HT1080 (cell line): Measurements from ENCODE around the gene CCDC200. TPM values are rescaled to one million over a fixed set of nuclear protein-coding genes. Genes with fewer than 3 reads are reported as not detected.
"Not testable (repeated sequence)": the region's sequence is repeated elsewhere in the genome, so short reads cannot be mapped to it uniquely, and the experiment has no call there.

ENCODE experiments used
- DNase-seq: peaks from one replicate; pipeline ENCODE4 v3.0.0-alpha.2; 2015; ENCODE audit warnings: low read depth
- polyA plus RNA-seq, 2 experiments: library from polyadenylated mRNA; depleted of rRNA; stranded (reverse); fragments of >200 nt; gene quantifications; 2 replicates each; pipeline ENCODE4 v1.2.3, GENCODE V29; 2015
- total RNA-seq: library from RNA; depleted of rRNA; stranded (reverse); fragments of >200 nt; shearing (Covaris generic); gene quantifications from 2 replicates; pipeline ENCODE4 v1.2.3, GENCODE V29; 2014; rRNA removed

CCDC200 gene
- total RNA-seq, result not detected in 2 replicates
- not detected in 2 replicates for polyA plus RNA-seq (2015; cell fraction: cytosol; rRNA removed)
- polyA plus RNA-seq (2015; cell fraction: nucleus; rRNA removed), result not detected in 2 replicates

DNA sequence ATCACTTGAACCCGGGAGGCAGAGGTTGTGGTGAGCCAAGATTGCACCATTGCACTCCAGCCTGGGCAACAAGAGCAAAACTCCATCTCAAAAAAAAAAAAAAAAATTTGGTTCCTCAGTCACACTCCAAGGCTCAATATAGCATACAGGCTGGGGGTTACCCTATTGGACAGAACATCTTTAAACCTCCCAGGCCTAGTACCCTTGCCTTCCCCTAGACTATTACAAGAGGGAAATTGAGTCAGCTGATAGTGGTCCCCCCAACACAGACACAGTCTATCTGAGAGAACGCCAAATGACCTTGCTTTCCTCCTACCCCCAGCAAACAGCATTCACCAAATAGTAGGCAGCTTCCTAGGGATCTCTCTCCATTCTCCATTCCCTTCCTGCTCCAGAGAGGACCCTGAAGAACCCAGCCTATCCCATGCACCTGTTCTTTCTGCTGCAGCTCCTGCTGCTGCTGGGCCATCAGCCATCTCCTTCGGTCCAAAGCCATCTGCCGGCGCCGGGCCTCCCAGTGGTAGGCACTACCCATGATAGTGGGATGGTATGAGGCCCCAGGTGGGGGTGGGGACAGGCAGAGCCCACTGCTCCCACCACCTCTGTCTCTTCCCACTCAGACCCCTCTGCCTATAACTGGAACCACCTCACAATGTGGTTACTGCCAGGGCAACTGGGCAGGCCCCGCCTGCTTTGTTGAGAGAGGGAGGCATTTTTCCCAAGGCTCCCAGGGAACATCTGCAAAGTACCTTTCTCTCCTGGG lies at the start of gene CCDC200:
Gene CCDC200, minus strand, starts transcription at position 604 of the 763 bp plus-strand sequence. Its CDS starts 69 bp downstream, at position 535.
- not testable (repeated sequence) for DNase-seq

DNA sequence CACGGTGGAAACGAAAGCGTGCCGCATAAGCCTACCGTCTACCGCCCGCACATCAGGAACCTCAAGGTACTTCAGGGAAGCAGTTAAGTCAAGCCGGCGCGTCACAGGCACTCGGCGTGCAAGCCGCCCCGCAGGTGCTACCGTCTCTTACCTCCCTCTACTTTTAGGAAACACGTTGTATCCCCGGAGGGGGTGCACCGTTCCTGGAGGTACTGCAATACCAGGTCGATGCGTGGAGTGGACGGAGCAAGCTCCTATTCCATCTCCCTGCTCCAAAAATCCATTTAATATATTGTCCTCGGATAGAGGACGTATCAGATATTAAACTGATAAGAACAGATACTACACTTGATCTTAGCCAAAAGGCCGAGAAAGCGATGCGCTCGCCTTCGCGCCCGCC lies 44.5 kb upstream of the CCDC200 start:
- not testable (repeated sequence) for DNase-seq

DNA sequence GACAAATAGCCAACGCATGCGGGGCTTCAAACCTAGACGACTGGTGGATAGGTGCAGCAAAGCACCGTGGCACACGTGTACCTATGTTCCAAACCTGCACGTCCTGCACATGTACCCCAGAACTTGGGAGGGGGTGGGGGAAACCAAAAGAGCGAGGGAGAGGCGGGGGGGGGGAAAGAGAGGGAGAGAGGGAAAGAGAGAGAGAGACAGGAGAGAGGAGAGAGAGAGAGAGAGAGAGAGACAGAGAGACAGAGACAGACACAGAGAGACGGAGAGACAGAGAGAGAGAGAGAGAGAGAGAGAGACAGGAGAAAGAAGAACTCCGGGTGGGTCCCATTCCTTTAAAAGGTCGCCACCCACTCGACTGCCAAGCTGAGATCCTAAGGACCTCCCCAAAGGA lies 44.1 kb upstream of the CCDC200 start:
- DNase-seq, result not testable (repeated sequence)

DNA sequence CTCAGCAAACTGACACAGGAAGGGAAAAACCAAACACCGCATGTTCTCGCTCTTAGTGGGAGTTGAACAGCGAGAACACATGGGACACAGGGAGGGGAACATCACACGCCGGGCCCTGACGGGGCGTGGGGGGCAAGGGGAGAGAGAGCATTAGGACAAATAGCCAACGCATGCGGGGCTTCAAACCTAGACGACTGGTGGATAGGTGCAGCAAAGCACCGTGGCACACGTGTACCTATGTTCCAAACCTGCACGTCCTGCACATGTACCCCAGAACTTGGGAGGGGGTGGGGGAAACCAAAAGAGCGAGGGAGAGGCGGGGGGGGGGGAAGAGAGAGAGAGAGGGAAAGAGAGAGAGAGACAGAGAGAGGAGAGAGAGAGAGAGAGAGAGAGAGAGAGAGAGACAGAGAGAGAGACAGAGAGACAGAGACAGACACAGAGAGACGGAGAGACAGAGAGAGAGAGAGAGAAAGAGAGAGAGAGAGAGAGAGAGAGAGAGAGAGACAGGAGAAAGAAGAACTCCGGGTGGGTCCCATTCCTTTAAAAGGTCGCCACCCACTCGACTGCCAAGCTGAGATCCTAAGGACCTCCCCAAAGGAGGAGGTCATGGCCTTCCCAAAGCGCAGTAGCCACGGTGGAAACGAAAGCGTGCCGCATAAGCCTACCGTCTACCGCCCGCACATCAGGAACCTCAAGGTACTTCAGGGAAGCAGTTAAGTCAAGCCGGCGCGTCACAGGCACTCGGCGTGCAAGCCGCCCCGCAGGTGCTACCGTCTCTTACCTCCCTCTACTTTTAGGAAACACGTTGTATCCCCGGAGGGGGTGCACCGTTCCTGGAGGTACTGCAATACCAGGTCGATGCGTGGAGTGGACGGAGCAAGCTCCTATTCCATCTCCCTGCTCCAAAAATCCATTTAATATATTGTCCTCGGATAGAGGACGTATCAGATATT lies 42.4 kb upstream of the CCDC200 start:
- not testable (repeated sequence) for DNase-seq

DNA sequence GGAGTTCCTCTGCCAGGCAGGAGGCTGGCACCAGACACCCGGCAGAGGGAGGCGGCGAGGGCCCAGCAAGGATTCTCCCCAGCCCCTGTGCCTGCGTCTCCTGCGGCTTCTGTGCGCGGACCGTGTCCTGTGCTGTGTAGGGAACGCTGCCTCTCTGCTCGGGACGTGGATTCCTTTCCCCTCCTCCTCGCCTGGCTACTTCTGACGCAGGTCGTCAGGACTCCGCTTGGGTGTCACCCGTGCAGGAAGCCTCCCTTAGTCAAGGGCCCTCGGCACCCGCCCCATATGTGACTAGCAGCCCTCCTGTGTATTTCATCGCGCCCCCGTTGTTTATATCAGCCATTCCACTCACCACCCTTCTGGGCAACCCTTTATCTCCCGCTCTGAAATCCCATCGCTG lies 18.0 kb upstream of the CCDC200 start:
- DNase-seq, result not testable (repeated sequence)

DNA sequence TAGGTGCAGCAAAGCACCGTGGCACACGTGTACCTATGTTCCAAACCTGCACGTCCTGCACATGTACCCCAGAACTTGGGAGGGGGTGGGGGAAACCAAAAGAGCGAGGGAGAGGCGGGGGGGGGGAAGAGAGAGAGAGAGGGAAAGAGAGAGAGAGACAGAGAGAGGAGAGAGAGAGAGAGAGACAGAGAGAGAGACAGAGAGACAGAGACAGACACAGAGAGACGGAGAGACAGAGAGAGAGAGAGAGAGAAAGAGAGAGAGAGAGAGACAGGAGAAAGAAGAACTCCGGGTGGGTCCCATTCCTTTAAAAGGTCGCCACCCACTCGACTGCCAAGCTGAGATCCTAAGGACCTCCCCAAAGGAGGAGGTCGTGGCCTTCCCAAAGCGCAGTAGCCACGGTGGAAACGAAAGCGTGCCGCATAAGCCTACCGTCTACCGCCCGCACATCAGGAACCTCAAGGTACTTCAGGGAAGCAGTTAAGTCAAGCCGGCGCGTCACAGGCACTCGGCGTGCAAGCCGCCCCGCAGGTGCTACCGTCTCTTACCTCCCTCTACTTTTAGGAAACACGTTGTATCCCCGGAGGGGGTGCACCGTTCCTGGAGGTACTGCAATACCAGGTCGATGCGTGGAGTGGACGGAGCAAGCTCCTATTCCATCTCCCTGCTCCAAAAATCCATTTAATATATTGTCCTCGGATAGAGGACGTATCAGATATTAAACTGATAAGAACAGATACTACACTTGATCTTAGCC lies 12.4 kb upstream of the CCDC200 start:
- not testable (repeated sequence) for DNase-seq

DNA sequence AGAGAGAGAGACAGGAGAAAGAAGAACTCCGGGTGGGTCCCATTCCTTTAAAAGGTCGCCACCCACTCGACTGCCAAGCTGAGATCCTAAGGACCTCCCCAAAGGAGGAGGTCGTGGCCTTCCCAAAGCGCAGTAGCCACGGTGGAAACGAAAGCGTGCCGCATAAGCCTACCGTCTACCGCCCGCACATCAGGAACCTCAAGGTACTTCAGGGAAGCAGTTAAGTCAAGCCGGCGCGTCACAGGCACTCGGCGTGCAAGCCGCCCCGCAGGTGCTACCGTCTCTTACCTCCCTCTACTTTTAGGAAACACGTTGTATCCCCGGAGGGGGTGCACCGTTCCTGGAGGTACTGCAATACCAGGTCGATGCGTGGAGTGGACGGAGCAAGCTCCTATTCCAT lies 11.2 kb upstream of the CCDC200 start:
- not testable (repeated sequence) for DNase-seq

DNA sequence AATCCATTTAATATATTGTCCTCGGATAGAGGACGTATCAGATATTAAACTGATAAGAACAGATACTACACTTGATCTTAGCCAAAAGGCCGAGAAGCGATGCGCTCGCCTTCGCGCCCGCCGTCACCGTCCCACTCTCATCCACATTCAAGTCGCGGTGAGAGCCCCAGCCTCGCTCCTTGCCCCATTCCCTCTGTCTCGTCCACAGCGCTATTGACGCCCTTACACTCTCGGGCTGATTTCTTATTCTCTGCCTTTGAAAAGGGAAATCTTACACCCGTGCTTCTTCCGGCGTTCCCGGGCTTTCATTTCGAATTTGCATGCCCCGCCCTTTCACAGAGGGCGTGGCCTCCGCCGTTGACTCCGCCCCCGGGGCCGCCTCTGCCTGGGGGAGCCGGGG lies 5.5 kb upstream of the CCDC200 start, which contains the start of gene RNU2-1:
Gene RNU2-1, minus strand, starts transcription at position 101 of the 400 bp plus-strand sequence.
- not testable (repeated sequence) for DNase-seq

DNA sequence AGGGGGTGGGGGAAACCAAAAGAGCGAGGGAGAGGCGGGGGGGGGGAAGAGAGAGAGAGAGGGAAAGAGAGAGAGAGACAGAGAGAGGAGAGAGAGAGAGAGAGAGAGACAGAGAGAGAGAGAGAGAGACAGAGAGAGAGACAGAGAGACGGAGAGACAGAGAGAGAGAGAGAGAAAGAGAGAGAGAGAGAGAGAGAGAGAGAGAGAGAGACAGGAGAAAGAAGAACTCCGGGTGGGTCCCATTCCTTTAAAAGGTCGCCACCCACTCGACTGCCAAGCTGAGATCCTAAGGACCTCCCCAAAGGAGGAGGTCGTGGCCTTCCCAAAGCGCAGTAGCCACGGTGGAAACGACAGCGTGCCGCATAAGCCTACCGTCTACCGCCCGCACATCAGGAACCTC lies 4.8 kb upstream of the CCDC200 start:
- not testable (repeated sequence) for DNase-seq

DNA sequence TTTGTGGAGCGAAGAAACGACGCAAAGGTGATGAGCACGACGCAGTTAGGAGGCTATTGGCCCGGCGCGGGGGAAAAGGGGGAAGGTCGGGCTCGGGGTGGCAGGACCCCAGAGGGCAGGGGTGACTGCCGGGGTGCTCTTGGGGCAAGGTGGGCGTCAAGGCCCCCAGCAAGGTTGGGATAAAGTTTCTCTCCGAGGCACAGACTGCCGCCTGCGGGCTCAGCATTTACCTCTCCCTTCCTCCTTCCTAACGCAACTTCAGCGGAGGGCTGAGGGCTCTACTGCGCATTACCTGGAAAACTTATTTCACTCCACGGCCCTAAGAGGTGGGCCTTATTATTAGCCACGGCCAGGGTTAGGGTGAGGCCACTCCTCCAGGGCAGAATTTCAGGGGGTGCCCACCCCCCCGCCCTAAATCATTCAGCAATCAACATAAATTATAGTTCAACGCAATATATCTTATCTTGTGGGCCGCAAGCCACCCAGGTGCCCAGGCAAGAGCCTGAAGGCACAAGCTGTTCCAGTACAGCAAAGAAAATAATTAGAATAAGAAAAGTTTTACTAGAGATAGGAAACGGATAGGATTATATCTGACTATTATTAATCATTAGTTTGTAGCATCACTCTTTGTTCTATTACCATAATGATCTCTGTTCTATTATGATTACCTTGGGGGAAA lies 3.7 kb upstream of the CCDC200 start:
- not testable (repeated sequence) for DNase-seq

DNA sequence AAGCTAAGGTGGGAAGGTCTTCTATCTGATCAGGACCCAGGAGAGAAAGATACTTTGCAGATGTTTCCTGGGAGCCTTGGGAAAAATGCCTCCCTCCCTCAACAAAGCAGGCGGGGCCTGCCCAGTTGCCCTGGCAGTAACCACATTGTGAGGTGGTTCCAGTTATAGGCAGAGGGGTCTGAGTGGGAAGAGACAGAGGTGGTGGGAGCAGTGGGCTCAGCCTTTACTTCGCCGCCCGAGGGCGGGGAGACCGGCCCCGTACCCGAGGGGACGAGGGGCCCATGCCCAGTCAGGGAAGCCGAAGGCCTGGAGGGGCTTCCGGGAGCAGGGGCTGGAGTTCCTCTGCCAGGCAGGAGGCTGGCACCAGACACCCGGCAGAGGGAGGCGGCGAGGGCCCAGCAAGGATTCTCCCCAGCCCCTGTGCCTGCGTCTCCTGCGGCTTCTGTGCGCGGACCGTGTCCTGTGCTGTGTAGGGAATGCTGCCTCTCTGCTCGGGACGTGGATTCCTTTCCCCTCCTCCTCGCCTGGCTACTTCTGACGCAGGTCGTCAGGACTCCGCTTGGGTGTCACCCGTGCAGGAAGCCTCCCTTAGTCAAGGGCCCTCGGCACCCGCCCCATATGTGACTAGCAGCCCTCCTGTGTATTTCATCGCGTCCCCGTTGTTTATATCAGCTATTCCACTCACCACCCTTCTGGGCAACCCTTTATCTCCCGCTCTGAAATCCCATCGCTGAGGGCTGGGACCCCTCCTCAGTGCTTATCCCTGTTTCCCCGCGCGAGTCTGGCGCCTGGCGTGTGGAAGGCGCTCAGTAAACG lies 3.0 kb upstream of the CCDC200 start:
- DNase-seq, result not testable (repeated sequence)

DNA sequence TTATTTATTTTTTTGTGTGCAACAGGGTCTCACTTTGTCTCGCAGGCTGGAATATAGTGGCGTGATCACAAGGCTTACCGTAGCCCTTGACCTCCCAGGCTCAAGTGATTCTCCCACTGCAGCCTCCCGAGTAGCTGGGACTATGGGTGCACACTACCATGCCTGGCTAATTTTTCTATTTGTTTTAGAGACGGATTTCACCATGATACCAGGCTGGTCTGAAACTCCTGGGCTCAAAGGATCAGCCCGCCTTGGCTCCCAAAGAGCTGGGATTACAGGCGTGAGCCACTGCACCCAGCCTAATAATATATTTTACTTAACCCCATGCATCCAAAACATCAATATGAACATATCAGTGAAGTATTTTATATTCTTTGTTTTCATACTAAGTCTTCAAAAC lies 2.0 kb downstream of the CCDC200 start:
- DNase-seq, result no peak

DNA sequence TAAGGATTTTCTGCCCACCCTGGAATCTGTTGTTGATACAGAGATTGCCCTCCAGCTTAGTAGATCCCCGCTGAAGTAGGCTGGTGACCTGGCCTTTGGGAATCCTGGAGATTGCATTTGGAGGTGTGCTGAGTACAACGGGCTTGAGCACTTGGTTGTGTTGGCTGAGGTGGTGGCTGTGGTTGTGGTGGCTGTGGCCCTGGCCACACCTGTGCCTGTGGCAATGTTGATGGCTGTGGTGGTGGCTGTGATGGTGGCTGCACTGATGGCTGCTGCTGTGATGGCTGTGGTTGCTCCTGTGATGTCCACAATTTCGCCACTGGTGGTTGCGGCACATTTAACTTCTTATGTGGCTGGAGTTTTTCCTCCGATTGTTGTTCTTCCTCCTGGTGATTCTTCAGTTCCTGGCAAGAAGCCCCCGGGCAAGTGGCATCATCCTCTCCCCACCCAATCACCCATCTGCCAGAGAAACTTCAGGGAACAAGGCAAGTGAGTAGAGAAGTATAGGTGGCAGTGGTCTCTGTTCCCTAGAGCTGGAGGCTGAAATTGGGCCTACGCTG lies 4.2 kb downstream of the CCDC200 start:
- DNase-seq, result no peak

DNA sequence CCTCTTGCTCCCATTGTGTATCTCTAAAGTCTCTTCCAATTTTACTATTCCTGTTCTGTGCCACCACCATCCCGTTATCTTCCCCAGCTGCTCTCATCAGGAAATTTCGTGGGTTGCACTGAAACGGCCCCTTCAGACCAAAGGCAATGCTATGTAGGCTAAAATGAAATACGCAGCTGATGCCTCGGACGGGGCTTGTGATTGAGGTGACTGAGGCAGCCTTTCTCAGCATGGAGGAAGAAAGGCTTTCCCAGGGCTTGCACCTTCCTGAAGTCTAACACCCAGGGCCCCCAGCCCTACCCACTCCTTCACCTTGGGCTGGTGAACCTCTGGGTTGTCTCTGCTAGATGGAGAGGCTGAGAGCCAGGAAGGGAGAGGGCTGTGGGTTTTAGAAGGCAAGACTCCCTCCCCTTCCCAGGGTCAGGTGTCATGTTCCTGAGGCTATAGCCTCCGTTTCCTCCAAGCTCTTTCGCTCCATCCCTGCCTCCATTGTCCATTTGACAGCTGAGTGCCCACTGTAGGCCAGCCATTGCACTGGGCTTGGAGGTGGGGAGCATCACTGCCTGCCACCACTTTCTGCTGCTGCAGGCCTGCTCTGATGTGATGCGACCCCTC lies 7.8 kb downstream of the CCDC200 start:
- no peak for DNase-seq

DNA sequence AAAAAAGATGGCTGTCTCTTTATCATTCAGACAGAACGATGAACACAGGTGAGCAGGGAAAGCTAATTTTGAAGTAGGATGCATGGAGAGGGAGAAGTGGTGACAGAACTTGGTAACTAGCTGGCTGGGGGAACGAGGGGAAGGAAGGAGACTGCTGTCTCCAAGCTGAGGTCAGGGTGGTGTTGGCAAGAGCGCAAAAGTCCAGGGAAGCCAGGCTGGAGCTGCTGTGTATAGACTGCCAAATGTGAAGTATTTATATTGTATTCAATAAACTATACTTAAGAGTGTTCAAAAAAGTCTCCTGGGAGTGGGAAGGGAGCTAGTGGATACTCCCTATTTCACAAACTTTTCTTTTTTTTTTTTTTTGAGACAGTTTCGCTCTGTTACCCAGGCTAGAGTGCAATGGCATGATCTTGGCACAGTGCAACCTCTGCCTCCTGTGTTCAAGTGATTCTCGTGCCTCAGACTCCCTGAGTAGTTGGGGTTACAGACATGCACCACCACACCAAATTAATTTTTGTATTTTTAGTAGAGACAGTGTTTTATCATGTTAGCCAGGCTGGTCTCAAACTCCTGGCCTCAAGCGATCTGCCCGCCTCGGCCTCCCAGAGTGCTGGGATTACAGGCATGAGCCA lies 8.6 kb downstream of the CCDC200 start:
- no peak for DNase-seq

DNA sequence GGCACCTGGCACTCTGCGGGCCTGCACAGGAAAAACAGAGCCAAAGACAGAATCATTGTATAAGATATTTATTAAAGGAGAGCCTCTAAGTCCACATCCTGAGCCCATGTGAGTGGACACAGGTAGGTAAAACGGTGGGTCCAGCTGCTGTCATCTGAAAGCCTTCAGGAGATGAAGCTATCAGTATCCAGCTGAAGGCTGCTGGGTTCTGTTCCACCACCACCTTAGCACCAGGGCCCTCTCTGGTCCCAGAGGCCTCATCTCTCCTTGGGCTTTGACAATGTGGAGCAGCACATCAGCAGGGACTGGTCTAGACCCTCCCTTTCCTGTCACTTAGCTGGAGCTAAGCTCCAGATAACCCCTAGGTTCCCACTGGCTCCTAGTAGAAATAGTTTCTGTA lies 9.4 kb downstream of the CCDC200 start:
- DNase-seq, result no peak

DNA sequence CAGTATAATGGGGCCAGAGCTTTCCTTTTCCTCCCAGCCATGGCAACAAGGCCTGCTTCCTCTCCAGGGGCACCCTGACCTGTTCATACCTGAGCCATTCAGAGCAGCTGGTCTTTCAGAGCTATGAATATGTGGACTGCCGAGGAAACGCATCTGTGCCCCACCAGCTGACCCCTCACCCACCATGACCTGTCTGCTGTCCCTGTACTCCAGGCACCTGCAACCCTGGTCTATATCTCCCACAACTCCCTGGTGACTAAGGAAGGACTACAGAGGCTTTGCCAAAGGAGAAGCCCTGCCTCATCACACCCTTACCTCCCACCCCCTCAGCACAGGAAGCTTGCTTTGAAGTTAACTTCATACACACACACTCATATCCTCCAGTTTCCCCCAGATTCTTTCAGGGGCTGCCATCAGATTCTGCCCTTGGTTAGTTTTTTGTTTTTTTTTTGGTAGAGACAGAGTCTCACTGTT lies 10.8 kb downstream of the CCDC200 start:
- peak; percentile 17 for DNase-seq
